Mucosa of descending colon (tissue), 3 donors: ENCODE data around the gene NADK. TPM values are rescaled to one million over a fixed set of nuclear protein-coding genes. Genes with fewer than 3 reads are reported as not detected.

Experiments used
- ATAC-seq: fragments of 200-7000 bp; cut with Tn5 transposase; one replicate; pipeline ENCODE4 v1.9.1; 2020; ENCODE audit warnings: mild to moderate bottlenecking, moderate library complexity
- DNase-seq, 3 donors: peaks; one replicate each; pipeline ENCODE4 v3.0.0-alpha.2; 2020
- H3K36me3 ChIP-seq: fragments of 200-600 bp; one replicate; pipeline ENCODE4 v1.8.0; 2021; ENCODE audit warnings: low read depth, mild to moderate bottlenecking
- H3K4me1 ChIP-seq: fragments of 200-600 bp; one replicate; pipeline ENCODE4 v1.8.0; 2021; ENCODE audit warnings: low read depth, mild to moderate bottlenecking
- H3K4me3 ChIP-seq: fragments of 200-600 bp; one replicate; pipeline ENCODE4 v1.8.0; 2021; ENCODE audit warnings: mild to moderate bottlenecking
- H3K9me3 ChIP-seq: fragments of 200-600 bp; one replicate; pipeline ENCODE4 v1.8.0; 2021; ENCODE audit warnings: mild to moderate bottlenecking
- CTCF ChIP-seq: fragments of 200-600 bp; IDR thresholded peaks from one replicate; pipeline ENCODE4 v1.8.0; 2022; ENCODE audit warnings: antibody characterized with exemption, mild to moderate bottlenecking
- intact Hi-C, 2 donors: fragments of 100-400 bp; cut with DNase I in 1 of 2; cut with micrococcal nuclease in 1 of 2; formaldehyde crosslinking; loops; one replicate each; pipeline versions ENCODE4 v1.11.0 to v1.11.1; 2022; cut with DNase I, micrococcal nuclease
- total RNA-seq, 3 donors: library from RNA; stranded (reverse); fragmentation: NEBNext Ultra II Directional in 2 of 3; extraction: Animal tissue kit (Norgen Biotek cat#: 25700) in 2 of 3; gene quantifications; one replicate each; pipeline versions ENCODE4 v1.2.1 to v1.2.4, GENCODE V29; 2021 to 2023
- donor health status: DM: no; HTN: no; CAD: no; lungs with moderate emphysema.
- donor health status: DM: no; HTN: no; CAD: no.
- donor health status: DM: no; HTN: yes; CAD: no.

The NADK gene
- total RNA-seq, 3 donors from 2014 or later, result 116 to 160 (median 129) TPM

DNA sequence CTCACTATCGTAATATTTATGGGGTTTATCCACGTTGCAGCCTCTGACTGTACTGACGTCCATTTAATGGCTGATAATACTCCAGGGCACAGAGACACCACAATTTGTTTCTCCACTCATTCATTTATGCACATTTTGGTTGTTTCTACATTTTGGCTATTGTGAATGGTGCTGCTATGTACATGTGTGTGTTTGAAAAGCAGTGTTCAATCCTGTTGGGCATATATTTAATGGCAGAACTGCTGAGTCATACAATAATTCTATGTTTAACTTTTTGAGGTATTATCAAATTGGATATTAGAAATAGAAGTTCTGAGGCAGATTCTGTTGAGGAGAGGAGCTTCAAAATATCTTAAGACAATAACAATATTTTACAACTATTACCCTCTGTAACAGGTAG is 39.0 kb upstream of the NADK start:
- Histone ChIP-seq H3K4me1 (no peaks in the 10 kb centered on the region), H3K36me3 (no peaks in the 10 kb centered on the region), H3K4me3 (no peak overlapping the region), H3K9me3 (no peaks in the 10 kb centered on the region)
- TF ChIP-seq CTCF, result no peak
- DNase-seq (no peak), ATAC-seq (no peak)
- intact Hi-C loops, result no loop called here

DNA sequence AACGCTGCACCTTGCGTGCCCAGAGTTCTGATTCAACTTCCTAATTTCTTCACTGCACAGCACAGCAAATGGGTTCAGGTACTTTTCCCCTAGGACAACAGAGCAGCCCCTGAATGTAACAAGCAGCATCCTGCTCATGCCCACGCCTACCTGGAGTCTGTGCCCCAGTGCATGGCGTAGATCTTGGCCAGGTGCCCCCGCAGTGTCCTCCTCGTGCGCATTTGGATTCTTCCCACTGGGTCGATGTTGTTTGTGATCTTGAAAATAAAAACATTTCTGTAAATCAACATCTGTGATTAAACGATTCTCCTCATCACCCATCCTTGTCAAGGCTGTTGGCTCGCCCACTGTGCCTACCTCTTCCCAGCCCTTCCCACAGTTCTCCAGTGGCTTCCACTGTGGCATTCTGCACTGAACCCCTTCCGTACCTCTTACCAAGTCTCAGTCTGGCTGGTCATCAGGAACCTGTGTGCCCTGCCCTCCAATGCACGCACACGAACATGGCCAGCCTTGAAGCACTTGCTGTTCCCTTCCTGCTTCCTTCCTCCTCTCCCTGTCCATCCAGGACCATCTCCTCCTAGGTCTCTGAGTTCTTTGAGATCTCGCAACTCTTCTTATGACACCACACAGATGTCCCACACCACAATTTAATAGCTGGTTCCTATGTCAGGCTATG is 37.5 kb upstream of the NADK start:
- H3K36me3 ChIP-seq, result no peaks in the 10 kb centered on the region
- intact Hi-C loops, result no loop called here
- DNase-seq, result no peak
- no peak for ATAC-seq
- no peak for TF ChIP-seq CTCF
- no peak overlapping the region for H3K4me3 ChIP-seq
- H3K9me3 ChIP-seq, result no peaks in the 10 kb centered on the region
- H3K4me1 ChIP-seq, result no peaks in the 10 kb centered on the region

- Histone ChIP-seq H3K4me3 (no peak overlapping the region), H3K9me3 (no peaks in the 10 kb centered on the region), H3K4me1 (no peaks in the 10 kb centered on the region), H3K36me3 (no peaks in the 10 kb centered on the region)
- DNase-seq (no peak), ATAC-seq (no peak)
- intact Hi-C loops, result no loop called here
- no peak for TF ChIP-seq CTCF
Observed at GRCh38 chr1:1809489-1809888, 31.2 kb upstream of the NADK start.

DNA sequence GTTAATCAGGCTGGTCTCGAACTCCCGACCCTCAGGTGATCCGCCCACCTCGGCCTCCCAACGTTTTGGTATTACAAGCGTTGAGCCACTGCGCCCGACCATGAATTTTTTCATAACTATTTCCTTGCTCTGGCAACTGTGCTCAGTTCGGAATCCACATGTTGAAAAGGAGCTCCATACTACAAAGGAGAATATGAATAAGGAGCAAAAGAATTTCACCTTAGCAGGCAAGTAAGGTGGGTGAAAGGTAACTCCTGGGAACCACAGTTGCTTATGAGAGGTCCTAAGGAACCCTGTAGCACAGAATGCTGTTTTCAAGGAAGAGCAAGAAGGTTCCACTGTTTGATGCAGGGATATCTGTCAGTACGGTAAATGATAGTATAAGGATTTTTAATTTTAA is 29.9 kb upstream of the NADK start:
- ATAC-seq (no peak), DNase-seq (no peak)
- Histone ChIP-seq H3K4me3 (no peak overlapping the region), H3K9me3 (no peaks in the 10 kb centered on the region), H3K36me3 (no peaks in the 10 kb centered on the region), H3K4me1 (no peaks in the 10 kb centered on the region)
- intact Hi-C loops, result no loop called here
- TF ChIP-seq CTCF, result no peak

GRCh38 chr1:1806890-1807289 is 28.6 kb upstream of the NADK start:
- H3K9me3 ChIP-seq, result no peaks in the 10 kb centered on the region
- H3K4me1 ChIP-seq, result no peaks in the 10 kb centered on the region
- no peak for TF ChIP-seq CTCF
- H3K36me3 ChIP-seq, result no peaks in the 10 kb centered on the region
- ATAC-seq (no peak), DNase-seq (no peak)
- intact Hi-C loops, result no loop called here
- no peak overlapping the region for H3K4me3 ChIP-seq

DNA sequence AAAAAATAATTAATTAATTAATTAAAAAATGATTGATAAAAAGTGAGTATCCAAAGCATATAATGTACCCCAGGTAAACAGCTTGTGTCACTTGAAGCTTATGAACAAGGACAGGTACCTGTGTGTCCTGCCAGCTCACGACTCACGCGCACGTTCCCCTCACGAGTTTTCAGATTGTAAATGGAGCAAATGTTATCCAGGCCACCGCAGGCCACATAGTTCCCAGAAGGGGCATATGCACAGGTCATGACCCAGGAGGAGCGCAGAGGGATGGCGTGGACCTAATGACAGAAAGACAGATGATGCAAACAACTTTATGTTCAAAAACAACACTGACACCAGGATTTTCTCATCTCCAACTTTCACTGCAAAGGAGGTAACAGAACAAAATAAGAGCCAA is 26.0 kb upstream of the NADK start:
- ATAC-seq, result no peak
- H3K9me3 ChIP-seq, result no peaks in the 10 kb centered on the region
- no peak overlapping the region for H3K4me3 ChIP-seq
- H3K36me3 ChIP-seq, result no peaks in the 10 kb centered on the region
- no peak for DNase-seq
- H3K4me1 ChIP-seq, result no peaks in the 10 kb centered on the region
- no peak for TF ChIP-seq CTCF
- intact Hi-C loops, result no loop called here
